Mesenchymal stem cell (in vitro differentiated cells and primary cell): ENCODE measurements around the gene MPPE1.

Source experiments
- DNase-seq: peaks from one replicate; pipeline ENCODE4 v3.0.0-alpha.2; 2013
- H2AFZ ChIP-seq: one replicate; pipeline ENCODE4 v1.6.1; 2013; ENCODE audit warnings: low read depth, mild to moderate bottlenecking, control low read depth, inconsistent platforms, low read length, moderate library complexity
- H2AK5ac ChIP-seq: 2 replicates; pipeline ENCODE4 v1.6.1; 2013; ENCODE audit warnings: low read length, moderate library complexity, mild to moderate bottlenecking, inconsistent platforms; ENCODE audit not compliant: severe bottlenecking
- H2BK120ac ChIP-seq: one replicate; pipeline ENCODE4 v1.6.1; 2013; ENCODE audit warnings: low read depth, mild to moderate bottlenecking, inconsistent platforms, low read length, moderate library complexity
- H2BK12ac ChIP-seq, 2 experiments: one replicate each; pipeline ENCODE4 v1.6.1; 2013; ENCODE audit warnings: inconsistent platforms in 2 of 2, low read length in 2 of 2, mild to moderate bottlenecking in 2 of 2, moderate library complexity in 2 of 2, control low read depth in 1 of 2
- H2BK15ac ChIP-seq: one replicate; pipeline ENCODE4 v1.6.1; 2013; ENCODE audit warnings: mild to moderate bottlenecking, low read depth, inconsistent platforms; ENCODE audit not compliant: poor library complexity, severe bottlenecking
- H2BK5ac ChIP-seq: 2 replicates; pipeline ENCODE4 v1.6.1; 2013; ENCODE audit warnings: low read depth, mild to moderate bottlenecking, low read length, control low read depth, inconsistent platforms; ENCODE audit not compliant: poor library complexity, severe bottlenecking
- H3K14ac ChIP-seq, 2 experiments: one replicate each; pipeline ENCODE4 v1.6.1; 2013; ENCODE audit warnings: inconsistent platforms in 2 of 2, low read length in 2 of 2, control low read depth in 1 of 2, mild to moderate bottlenecking in 1 of 2, moderate library complexity in 1 of 2
- H3K18ac ChIP-seq, 2 experiments: one replicate each; pipeline ENCODE4 v1.6.1; 2013; ENCODE audit warnings: inconsistent platforms in 2 of 2, low read length in 2 of 2, control low read depth in 1 of 2, low read depth in 1 of 2, mild to moderate bottlenecking in 1 of 2
- H3K23ac ChIP-seq, 2 experiments: one replicate each; pipeline ENCODE4 v1.6.1; 2013; ENCODE audit warnings: inconsistent platforms in 2 of 2, low read length in 2 of 2, mild to moderate bottlenecking in 2 of 2, moderate library complexity in 2 of 2, control low read depth in 1 of 2
- H3K27ac ChIP-seq: 2 replicates; pipeline ENCODE4 v1.5.1; 2013; ENCODE audit warnings: mild to moderate bottlenecking, moderate library complexity, low read length, control low read depth, inconsistent platforms; ENCODE audit not compliant: poor library complexity, severe bottlenecking
- H3K27me3 ChIP-seq, 2 experiments: 2 replicates each; pipeline versions ENCODE4 v1.6.1 to v1.7.0; 2013; ENCODE audit warnings: low read length in 2 of 2, mild to moderate bottlenecking in 2 of 2, moderate library complexity in 2 of 2, control low read depth in 1 of 2, inconsistent platforms in 1 of 2; ENCODE audit not compliant: control insufficient read depth in 1 of 2, insufficient read depth in 1 of 2
- H3K36me3 ChIP-seq, 2 experiments: 2 replicates each; pipeline versions ENCODE4 v1.6.1 to v1.7.0; 2013; ENCODE audit warnings: low read length in 2 of 2, control low read depth in 1 of 2, inconsistent platforms in 1 of 2, low read depth in 1 of 2, mild to moderate bottlenecking in 1 of 2; ENCODE audit not compliant: insufficient read depth in 2 of 2, control insufficient read depth in 1 of 2
- H3K4ac ChIP-seq, 2 experiments: one replicate each; pipeline ENCODE4 v1.6.1; 2013; ENCODE audit warnings: inconsistent platforms in 2 of 2, low read length in 2 of 2, mild to moderate bottlenecking in 2 of 2, moderate library complexity in 2 of 2, control low read depth in 1 of 2, low read depth in 1 of 2
- H3K4me1 ChIP-seq: 2 replicates; pipeline ENCODE4 v1.6.1; 2013; ENCODE audit warnings: low read depth, low read length, control low read depth; ENCODE audit not compliant: control insufficient read depth, insufficient read depth
- H3K4me2 ChIP-seq: 2 replicates; pipeline ENCODE4 v1.6.1; 2013; ENCODE audit warnings: low read length, mild to moderate bottlenecking, inconsistent platforms; ENCODE audit not compliant: poor library complexity, severe bottlenecking
- H3K4me3 ChIP-seq, 2 experiments: 2 replicates each; pipeline versions ENCODE4 v1.5.1 to v1.7.0; 2013; ENCODE audit warnings: low read length in 2 of 2, mild to moderate bottlenecking in 2 of 2, control low read depth in 1 of 2, low read depth in 1 of 2; ENCODE audit not compliant: insufficient read depth in 1 of 2
- H3K79me1 ChIP-seq: replicated peaks from 2 replicates; pipeline ENCODE4 v1.6.1; 2013; ENCODE audit warnings: mild to moderate bottlenecking, control low read depth, low read length, inconsistent platforms; ENCODE audit not compliant: poor library complexity, severe bottlenecking
- H3K9ac ChIP-seq: 2 replicates; pipeline ENCODE4 v1.7.0; 2013; ENCODE audit warnings: mild to moderate bottlenecking, low read length, moderate library complexity
- H3K9me3 ChIP-seq: 2 replicates; pipeline ENCODE4 v1.7.0; 2013; ENCODE audit warnings: mild to moderate bottlenecking, low read length; ENCODE audit not compliant: control insufficient read depth
- H4K8ac ChIP-seq: one replicate; pipeline ENCODE4 v1.6.1; 2013; ENCODE audit warnings: inconsistent platforms, mild to moderate bottlenecking, low read length, moderate library complexity
- H4K91ac ChIP-seq: one replicate; pipeline ENCODE4 v1.6.1; 2013; ENCODE audit warnings: mild to moderate bottlenecking, low read length, inconsistent platforms
- WGBS: methylation state at CpG from one replicate; pipeline ENCODE4 v1.1.7; 2013; ENCODE audit warnings: mixed read lengths; 5-methylcytosine and 5-hydroxymethylcytosine counted together

Gene MPPE1

GRCh38 chr18:11905613-11906012 is 2.5 kb downstream of the MPPE1 start:
- H2AFZ ChIP-seq = no peak overlapping the region
- no peak overlapping the region for H3K9ac ChIP-seq
- 82% methylated on average over 4 of the region's 4 CpGs for WGBS

GRCh38 chr18:11902522-11903292 is 5.4 kb downstream of the MPPE1 start:
- no peak overlapping the region for H4K8ac ChIP-seq
- no peak overlapping the region for H3K18ac ChIP-seq
- no peak overlapping the region for H3K4ac ChIP-seq
- no peak overlapping the region for H2BK15ac ChIP-seq
- no peak overlapping the region for H2BK120ac ChIP-seq
- DNase-seq = no peak
- H3K4me2 ChIP-seq = no peak overlapping the region
- no peaks in the 10 kb centered on the region for H3K27me3 ChIP-seq
- H2AK5ac ChIP-seq = no peak overlapping the region
- H3K23ac ChIP-seq = no peak overlapping the region
- H3K79me1 ChIP-seq = peaks cover 16% of the 10 kb centered on the region
- no peak overlapping the region for H3K4me3 ChIP-seq
- no peak overlapping the region for H2BK12ac ChIP-seq
- 60% methylated on average over 7 of the region's 7 CpGs for WGBS
- H2AFZ ChIP-seq = no peak overlapping the region
- no peak overlapping the region for H3K14ac ChIP-seq
- no peaks in the 10 kb centered on the region for H3K9me3 ChIP-seq
- H3K4me1 ChIP-seq = peaks cover 19% of the 10 kb centered on the region
- H3K9ac ChIP-seq = no peak overlapping the region
- no peak overlapping the region for H2BK5ac ChIP-seq
- H3K27ac ChIP-seq = no peak overlapping the region
- no peak overlapping the region for H4K91ac ChIP-seq
- peaks cover 22 to 38% of the 10 kb centered on the region in 2 experiments for H3K36me3 ChIP-seq

More at GRCh38 chr18:11905613-11906012, 2.5 kb downstream of the MPPE1 start:
- Histone ChIP-seq H2AK5ac (peak overlapping the region; percentile 86), H3K4ac (no peak overlapping the region), H3K23ac (no peak overlapping the region), H3K36me3 (peaks cover 20 to 28% of the 10 kb centered on the region in 2 experiments), H3K27me3 (no peaks in the 10 kb centered on the region), H2BK12ac (no peak overlapping the region), H3K4me3 (no peak overlapping the region), H3K79me1 (peaks cover 15% of the 10 kb centered on the region), H4K8ac (no peak overlapping the region), H3K14ac (no peak overlapping the region), H2BK120ac (no peak overlapping the region), H2BK5ac (peak overlapping the region; percentile 80), H2BK15ac (no peak overlapping the region), H3K18ac (no peak overlapping the region), H3K4me1 (peaks cover 21% of the 10 kb centered on the region), H4K91ac (no peak overlapping the region), H3K4me2 (peak overlapping the region; percentile 11), H3K27ac (peak overlapping the region; percentile 56), H3K9me3 (no peaks in the 10 kb centered on the region)
- no peak for DNase-seq

DNA sequence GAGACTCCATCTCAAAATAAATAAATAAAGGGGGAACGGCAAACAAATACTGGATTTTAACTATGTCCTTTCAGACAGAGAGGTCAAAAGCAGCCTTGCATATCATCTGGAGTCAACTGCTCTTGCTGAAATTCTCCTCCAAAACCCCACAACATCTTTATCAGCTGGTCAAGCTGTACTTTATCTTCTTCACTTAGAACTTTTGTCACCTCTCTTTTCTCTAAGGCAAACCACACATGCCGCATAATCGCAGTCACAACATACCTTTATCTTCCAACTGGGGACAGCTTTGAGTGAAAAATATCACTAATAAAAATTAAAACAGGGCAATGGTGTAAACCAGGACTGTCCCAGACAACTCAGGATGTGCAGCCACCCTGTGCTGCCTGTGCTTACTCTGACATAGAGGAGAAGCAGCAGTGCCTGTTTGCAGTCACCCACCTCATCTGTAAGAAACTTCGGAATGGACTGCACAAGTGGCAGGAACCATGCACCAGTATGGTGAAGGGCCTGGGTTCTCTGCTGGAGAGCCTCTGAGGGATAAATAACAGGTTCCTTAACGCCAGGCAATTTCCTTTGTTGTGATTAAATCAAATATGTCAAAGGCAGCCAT is 6.2 kb downstream of the MPPE1 start:
- Histone ChIP-seq H3K4ac (no peak overlapping the region), H2AK5ac (no peak overlapping the region), H2BK15ac (no peak overlapping the region), H4K91ac (no peak overlapping the region), H3K9ac (no peak overlapping the region), H3K27ac (no peak overlapping the region), H3K4me3 (no peak overlapping the region), H2AFZ (no peak overlapping the region), H2BK5ac (no peak overlapping the region), H3K23ac (no peak overlapping the region), H3K4me2 (no peak overlapping the region), H3K14ac (no peak overlapping the region), H3K36me3 (peaks cover 22 to 41% of the 10 kb centered on the region in 2 experiments), H3K79me1 (peaks cover 12% of the 10 kb centered on the region), H4K8ac (no peak overlapping the region), H3K18ac (no peak overlapping the region), H2BK12ac (no peak overlapping the region), H2BK120ac (no peak overlapping the region), H3K9me3 (no peaks in the 10 kb centered on the region), H3K4me1 (peaks cover 15% of the 10 kb centered on the region), H3K27me3 (no peaks in the 10 kb centered on the region)
- DNase-seq = no peak
- WGBS = 87% methylated on average over 5 of the region's 5 CpGs

- H2AK5ac ChIP-seq = no peak overlapping the region
- no peak overlapping the region for H2BK15ac ChIP-seq
- H3K23ac ChIP-seq = no peak overlapping the region
- no peak overlapping the region for H3K18ac ChIP-seq
- no peak overlapping the region for H4K8ac ChIP-seq
- WGBS = 100% methylated on average over 2 of the region's 3 CpGs
- no peak overlapping the region for H4K91ac ChIP-seq
- peaks cover 7% of the 10 kb centered on the region for H3K4me1 ChIP-seq
- no peak overlapping the region for H3K9ac ChIP-seq
- H3K27ac ChIP-seq = no peak overlapping the region
- no peaks in the 10 kb centered on the region for H3K27me3 ChIP-seq
- no peak for DNase-seq
- no peaks in the 10 kb centered on the region for H3K9me3 ChIP-seq
- no peak overlapping the region for H3K4me3 ChIP-seq
- H3K79me1 ChIP-seq = peaks cover 5% of the 10 kb centered on the region
- no peak overlapping the region for H2AFZ ChIP-seq
- H2BK120ac ChIP-seq = no peak overlapping the region
- H2BK12ac ChIP-seq = no peak overlapping the region
- no peak overlapping the region for H2BK5ac ChIP-seq
- H3K36me3 ChIP-seq = peaks cover 20 to 47% of the 10 kb centered on the region in 2 experiments
- H3K14ac ChIP-seq = no peak overlapping the region
- no peak overlapping the region for H3K4me2 ChIP-seq
- no peak overlapping the region for H3K4ac ChIP-seq
These were observed 9.1 kb downstream of the MPPE1 start for GRCh38 chr18:11899063-11899462.
